G401.6 (cell line): ENCODE measurements around the gene GTF2H3.
"Not testable (repeated sequence)": the region's sequence is repeated elsewhere in the genome, so short reads cannot be mapped to it uniquely, and the experiment has no call there.

Source experiments
- FAIRE-seq: peaks from 2 replicates; lab custom pipeline; 2012; peaks lifted over from hg19 to GRCh38; lab: Jason Lieb, UNC

Gene GTF2H3

GRCh38 chr12:123633379-123634141 lies at the start of gene GTF2H3, which contains the start of gene EIF2B1:
Gene GTF2H3, plus strand, starts transcription at chr12:123633829. Its CDS starts 31 bp downstream, at chr12:123633860.
Gene EIF2B1, minus strand, starts transcription at chr12:123633686. Its CDS starts 129 bp downstream, at chr12:123633557.
- FAIRE-seq, result peak; percentile 94

GRCh38 chr12:123591702-123592481 lies 41.7 kb upstream of the GTF2H3 start:
- FAIRE-seq, result no peak

DNA sequence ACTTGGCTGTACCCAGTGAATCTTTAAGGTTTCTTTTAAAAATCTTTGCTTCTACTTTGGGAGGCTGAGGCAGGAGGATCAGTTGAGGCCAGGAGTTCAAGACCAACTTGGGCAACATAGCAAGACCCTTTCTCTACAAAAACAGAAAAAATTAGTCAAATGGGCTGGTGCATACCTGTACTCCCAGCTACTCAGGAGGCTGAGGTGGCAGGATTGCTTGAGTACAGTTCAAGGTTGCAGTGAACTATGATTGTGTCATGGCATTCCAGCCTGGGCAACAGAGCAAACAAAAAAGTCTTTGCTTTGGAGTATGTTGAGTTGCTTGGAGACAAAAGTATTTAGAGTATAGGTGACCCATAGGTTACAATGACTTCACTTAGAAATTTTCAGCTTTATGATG lies 37.9 kb upstream of the GTF2H3 start:
- FAIRE-seq, result no peak

GRCh38 chr12:123597100-123597499 lies 36.5 kb upstream of the GTF2H3 start:
- FAIRE-seq, result no peak

GRCh38 chr12:123598522-123598921 lies 35.1 kb upstream of the GTF2H3 start:
- no peak for FAIRE-seq

DNA sequence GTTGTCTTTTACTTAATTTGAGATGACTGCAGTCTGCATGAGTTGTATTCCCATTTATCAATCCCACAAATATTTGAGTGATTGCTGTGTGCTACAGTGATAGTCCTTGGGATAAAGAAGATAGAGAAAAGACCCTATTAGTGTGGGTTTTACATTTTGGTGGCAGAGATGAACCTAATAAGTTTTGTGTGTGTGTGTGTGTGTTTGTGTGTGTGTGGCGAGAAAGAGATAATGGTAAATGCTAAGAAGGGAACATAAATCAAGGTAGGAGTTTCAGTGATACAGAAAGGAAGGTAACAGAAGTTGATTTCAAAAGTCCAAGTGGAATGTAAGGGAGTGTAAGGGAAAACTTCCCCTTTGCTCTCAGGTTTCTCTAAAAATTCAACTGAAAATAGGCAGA lies 34.3 kb upstream of the GTF2H3 start:
- no peak for FAIRE-seq

DNA sequence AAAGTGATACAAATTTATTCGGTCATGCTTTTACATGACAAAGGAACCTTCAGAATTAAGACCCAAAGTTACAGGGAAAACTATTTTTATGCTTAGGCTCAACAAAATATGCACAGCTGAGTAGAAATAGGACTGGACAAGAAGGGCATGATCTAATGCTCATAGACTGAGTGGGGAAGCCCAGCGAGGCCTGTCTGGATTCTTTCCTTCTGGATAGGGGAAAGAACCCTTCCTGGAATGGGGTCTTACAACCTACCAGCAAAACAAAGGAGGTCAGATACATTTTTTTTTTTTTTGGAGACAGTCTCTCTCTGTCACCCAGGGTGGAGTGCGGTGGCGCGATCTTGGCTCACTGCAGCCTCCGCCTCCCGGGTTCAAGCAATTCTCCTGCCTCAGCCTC lies 33.9 kb upstream of the GTF2H3 start:
- no peak for FAIRE-seq

DNA sequence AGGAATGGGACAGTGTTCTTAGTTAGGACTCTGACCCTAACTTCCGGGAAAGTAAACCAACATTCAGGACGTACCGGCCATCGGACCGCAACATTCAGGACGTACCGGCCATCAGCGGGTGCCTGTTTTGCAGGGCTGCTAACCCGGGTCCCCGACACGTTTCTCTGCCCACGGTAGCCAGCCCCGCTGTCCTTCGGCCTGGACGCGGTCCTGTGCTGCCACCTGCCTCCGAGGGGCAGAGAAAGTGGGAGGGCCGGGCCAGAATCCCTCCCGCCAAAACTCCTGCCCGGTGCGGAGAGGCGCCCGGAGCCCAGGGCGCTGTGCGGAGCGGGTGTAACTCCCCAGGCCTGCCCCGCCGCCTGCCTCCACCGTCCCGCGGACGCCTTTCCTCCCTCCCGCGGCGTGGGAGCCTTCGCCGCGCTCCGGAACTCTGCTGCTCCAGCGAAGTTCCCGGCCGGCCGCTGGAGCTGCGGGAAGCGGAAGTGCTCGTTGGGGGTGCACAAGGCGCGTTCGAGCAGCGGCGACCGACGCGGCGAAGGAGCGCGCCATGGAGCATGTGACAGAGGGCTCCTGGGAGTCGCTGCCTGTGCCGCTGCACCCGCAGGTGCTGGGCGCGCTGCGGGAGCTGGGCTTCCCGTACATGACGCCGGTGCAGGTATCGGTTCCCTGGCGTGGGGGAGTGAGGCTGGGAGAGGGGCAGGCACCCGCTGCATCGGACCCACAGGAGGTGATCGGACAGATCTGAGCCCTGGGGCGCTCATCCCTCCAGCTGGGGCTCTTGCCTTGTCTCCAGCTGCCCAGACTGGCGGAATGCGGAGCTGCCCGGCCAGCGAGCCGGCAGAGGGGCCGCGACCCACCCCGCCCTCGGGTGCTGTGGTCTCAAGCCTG lies 31.8 kb upstream of the GTF2H3 start, which contains the start of gene DDX55:
Gene DDX55 (plus strand): TSS at position 498 of the 888 bp plus-strand sequence. CDS start 50 bp downstream, at position 548.
- no peak for FAIRE-seq

GRCh38 chr12:123602651-123603195 lies 30.9 kb upstream of the GTF2H3 start:
- no peak for FAIRE-seq

- FAIRE-seq, result not testable (repeated sequence)
Observed at GRCh38 chr12:123603495-123603894, 30.1 kb upstream of the GTF2H3 start.

DNA sequence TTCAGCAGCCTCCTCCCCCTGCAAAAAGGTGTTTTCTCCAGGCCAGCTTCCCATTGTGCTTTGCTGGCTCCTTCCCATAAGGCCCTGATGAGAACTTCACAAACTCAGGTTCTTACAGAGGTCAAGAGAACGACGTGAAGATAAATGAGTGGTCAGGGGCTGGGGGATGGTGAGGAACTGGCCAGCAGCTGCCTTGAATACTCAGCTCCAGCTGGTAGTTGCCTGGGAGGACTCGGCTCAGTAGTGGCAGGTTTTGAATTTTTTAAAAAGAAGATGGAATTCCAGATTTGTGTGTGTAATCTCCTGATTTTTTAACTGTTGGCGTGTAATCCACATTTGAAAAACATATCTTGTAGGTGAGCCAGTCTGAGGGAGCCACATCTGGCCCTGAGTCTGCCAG lies 25.9 kb upstream of the GTF2H3 start:
- FAIRE-seq, result no peak

DNA sequence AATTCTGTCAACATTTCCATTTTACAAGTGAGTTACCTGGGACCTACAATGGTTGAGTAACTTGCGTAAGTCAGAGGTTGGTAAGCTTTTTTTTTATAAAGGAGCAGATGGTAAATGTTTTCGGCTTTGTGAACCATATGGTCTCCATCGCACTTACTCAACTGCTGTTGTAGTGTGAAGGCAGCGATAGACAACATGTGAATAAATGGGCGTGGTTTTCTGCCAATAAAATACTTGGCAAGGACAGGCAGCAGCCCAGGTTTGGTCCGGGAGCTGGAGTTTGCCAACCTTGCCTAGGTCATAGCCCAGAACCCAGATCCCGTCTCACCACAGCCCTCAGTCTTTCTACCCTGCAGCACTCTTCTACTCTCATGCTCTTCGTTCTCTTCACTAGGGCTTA lies 25.4 kb upstream of the GTF2H3 start:
- FAIRE-seq, result no peak

DNA sequence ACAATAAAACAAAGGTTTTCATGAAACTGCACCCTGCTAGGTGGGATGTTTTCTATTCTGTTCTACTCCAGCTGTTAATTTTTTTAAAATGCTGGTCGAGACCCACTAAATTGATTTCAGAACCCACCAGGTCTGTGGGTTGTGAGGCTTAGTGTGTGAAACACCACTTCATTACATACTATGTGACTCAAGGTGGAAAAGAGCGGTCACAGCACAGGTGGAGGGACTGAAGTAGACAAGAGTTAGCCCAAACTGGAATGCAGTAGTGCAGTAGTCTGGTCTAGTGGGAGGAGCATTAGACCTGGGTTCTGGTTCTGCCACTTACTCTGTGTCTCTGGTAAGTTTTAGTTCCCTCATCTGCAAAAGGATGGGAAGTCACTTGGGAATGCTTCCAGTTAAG lies 19.5 kb upstream of the GTF2H3 start:
- no peak for FAIRE-seq

- FAIRE-seq, result no peak
Observed at GRCh38 chr12:123614531-123614930, 19.1 kb upstream of the GTF2H3 start.

GRCh38 chr12:123617144-123617543 lies 16.5 kb upstream of the GTF2H3 start:
- no peak for FAIRE-seq

DNA sequence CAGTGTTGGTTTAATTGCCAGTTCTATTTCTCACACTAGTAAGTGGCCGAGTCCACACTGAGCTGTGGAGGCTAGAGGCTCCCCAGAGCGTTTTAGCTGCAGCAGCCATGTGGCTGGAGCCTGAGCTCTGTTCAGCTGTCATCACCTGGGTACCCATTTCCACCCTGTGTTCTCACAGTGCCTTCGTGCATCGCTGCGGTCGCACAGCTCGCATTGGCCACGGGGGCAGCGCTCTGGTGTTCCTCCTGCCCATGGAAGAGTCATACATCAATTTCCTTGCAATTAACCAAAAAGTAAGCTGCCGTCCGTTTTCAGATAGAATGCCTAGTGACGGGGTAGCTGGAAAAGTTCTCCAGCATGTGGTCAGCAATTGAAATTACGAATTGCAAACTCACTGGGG lies 16.0 kb upstream of the GTF2H3 start:
- FAIRE-seq, result no peak

DNA sequence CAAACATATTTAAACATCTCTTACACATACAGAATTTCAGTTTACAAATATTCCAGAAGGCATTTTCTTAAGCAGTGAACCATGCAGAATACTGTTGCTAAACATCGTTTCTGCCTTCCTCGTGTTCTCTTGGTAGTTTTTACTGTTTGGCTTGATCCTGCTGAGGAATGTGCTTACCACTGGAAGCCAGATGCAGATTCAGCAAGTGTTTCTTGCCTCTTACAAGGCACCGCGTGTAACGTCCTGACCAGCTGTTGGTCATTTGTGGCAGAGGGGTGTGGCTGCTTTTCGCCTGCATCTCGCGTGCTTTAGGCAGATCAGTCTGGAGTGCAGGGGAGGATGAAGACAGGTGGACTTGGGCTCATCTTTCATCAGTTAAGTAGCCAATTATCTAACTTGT lies 12.5 kb upstream of the GTF2H3 start:
- FAIRE-seq, result no peak

GRCh38 chr12:123621619-123622530 lies 11.8 kb upstream of the GTF2H3 start:
- no peak for FAIRE-seq

- FAIRE-seq, result no peak
Observed at GRCh38 chr12:123634142-123634561, 523 bp downstream of the GTF2H3 start.

GRCh38 chr12:123643911-123644310 lies 10.3 kb downstream of the GTF2H3 start:
- FAIRE-seq, result no peak

DNA sequence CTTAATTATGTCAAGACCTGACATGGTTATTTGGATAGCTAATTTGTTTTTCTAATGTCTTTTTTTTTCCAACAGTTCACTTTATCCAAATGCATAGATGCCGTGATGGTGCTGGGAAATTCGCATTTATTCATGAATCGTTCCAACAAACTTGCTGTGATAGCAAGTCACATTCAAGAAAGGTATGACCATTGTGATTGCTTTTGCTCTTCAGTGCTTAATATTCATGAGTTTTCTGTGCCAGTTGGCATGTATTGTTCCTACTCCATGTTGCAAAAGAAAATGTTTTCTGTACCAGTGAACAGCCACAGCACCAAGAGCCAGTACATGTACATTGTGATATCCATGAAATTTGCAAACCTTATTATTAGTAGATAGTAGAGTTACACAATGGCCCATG lies 11.8 kb downstream of the GTF2H3 start:
- no peak for FAIRE-seq
